Heart left ventricle (tissue), 13 donors: Measurements from ENCODE around the gene RGS12.

Experiments used
- POLR2A ChIP-seq, 2 donors: fragments of 450-650 bp; IDR thresholded peaks; one replicate each; pipeline ENCODE4 v1.6.1; 2017; ENCODE audit warnings: antibody characterized with exemption in 2 of 2, mild to moderate bottlenecking in 2 of 2, moderate library complexity in 2 of 2
- TF ChIP-seq, protein P1 (sequence below), 12 donors: fragments of 200-600 bp; sonication (generic) in 4 of 12; IDR thresholded peaks; one replicate each; pipeline versions ENCODE4 v1.5.0 to v1.8.0; 2018 to 2022; ENCODE audit warnings: antibody characterized with exemption in 12 of 12, mild to moderate bottlenecking in 5 of 12
- donor health status: ischemic (EF 13 %, LVEDD 7.1; RV severe dilation, severe dysfunction).
- donor health status: DM: no; HTN: yes; CAD: no.
- donor health status: DM: no; HTN: no; CAD: no.
- donor health status: ischemic (EF 25% LVEDD 6.9; RV normal size, moderate dysfunction).
- donor health status: ischemic (EF 25% LVEDD 5.7; RV mildly dilated, moderate dysfunction).
- donor health status: ischemic (EF 35%, LVEDD 5.7; RV mildly dilated, moderate dysfunction).
- donor health status: nonischemic (EF 11% LVEDD 7.7; RV severe dilation, severe dysfunction).
- donor health status: DM: yes; HTN: yes; CAD: no.
- donor health status: PGD.
- donor health status: ischemic (EF 29% LVEDD 5.4; RV normal size, mild dysfunction).
- donor health status: nonischemic (EF 23%, LVEDD 6.1; RV moderate dilation, normal function).

DNA sequence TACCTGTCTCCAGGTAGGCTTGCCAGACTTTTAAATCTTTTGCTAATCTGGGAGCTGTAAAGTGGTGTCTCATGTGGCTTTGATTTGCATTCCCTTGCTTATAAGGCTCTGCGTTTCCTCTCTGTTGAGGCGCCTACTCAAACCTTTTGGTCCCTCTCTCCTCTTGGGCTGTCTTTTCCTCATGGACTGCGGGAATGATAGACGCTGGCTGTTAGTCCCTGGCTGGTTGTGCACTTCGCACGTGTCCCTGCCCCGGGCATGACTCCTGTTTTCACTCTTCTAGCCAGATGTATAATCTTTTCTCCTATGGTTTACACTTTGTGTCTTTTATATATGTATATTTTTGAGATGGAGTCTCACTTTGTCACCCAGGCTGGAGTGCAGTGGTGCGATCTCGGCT, 39.7 kb downstream of the RGS12 start:
- TF ChIP-seq, protein P1, sequence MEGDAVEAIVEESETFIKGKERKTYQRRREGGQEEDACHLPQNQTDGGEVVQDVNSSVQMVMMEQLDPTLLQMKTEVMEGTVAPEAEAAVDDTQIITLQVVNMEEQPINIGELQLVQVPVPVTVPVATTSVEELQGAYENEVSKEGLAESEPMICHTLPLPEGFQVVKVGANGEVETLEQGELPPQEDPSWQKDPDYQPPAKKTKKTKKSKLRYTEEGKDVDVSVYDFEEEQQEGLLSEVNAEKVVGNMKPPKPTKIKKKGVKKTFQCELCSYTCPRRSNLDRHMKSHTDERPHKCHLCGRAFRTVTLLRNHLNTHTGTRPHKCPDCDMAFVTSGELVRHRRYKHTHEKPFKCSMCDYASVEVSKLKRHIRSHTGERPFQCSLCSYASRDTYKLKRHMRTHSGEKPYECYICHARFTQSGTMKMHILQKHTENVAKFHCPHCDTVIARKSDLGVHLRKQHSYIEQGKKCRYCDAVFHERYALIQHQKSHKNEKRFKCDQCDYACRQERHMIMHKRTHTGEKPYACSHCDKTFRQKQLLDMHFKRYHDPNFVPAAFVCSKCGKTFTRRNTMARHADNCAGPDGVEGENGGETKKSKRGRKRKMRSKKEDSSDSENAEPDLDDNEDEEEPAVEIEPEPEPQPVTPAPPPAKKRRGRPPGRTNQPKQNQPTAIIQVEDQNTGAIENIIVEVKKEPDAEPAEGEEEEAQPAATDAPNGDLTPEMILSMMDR (IDR thresholded peaks at IDR 0.05): no peak
- no peak for TF ChIP-seq POLR2A (IDR thresholded peaks at IDR 0.05)
